Activated CD8-positive, alpha-beta T cell treated with anti-CD3 and anti-CD28 coated beads, Interleukin-2, amount 10 ng/mL, durations not matched to agents 7 days and 5 days (primary cell): ENCODE data around the gene RBBP6. TPM values are rescaled to one million over a fixed set of nuclear protein-coding genes. Genes with fewer than 3 reads are reported as not detected.

Experiments used
- ATAC-seq: fragments of 150-1000 bp; cut with Tn5 transposase; one replicate; pipeline ENCODE4 v1.10.0; 2021; ENCODE audit warnings: moderate library complexity
- CTCF ChIA-PET: fragments of 350-600 bp; sonication (Branson Sonifier 250); formaldehyde crosslinking; loops from one replicate; lab custom pipeline; 2021; ENCODE audit warnings: antibody characterized with exemption; lab: Charles Lee
- POLR2A ChIA-PET: fragments of 350-600 bp; sonication (Branson Sonifier 250); formaldehyde crosslinking; loops from one replicate; lab custom pipeline; 2021; ENCODE audit warnings: antibody characterized with exemption; lab: Charles Lee
- DNase-seq: peaks from one replicate; pipeline ENCODE4 v3.0.0-alpha.2; 2020
- H3K27ac Mint-ChIP-seq: one replicate; pipeline ENCODE4 v1.8.0; 2021; ENCODE audit warnings: mild to moderate bottlenecking, mixed read lengths
- H3K27me3 Mint-ChIP-seq: one replicate; pipeline ENCODE4 v1.8.0; 2021; ENCODE audit warnings: low read depth, mixed read lengths
- H3K36me3 Mint-ChIP-seq: one replicate; pipeline ENCODE4 v1.8.0; 2021; ENCODE audit warnings: low read depth, mixed read lengths
- H3K4me1 Mint-ChIP-seq: one replicate; pipeline ENCODE4 v1.8.0; 2021; ENCODE audit warnings: low read depth, mixed read lengths
- H3K4me3 Mint-ChIP-seq: one replicate; pipeline ENCODE4 v1.8.0; 2021; ENCODE audit warnings: mild to moderate bottlenecking, mixed read lengths
- H3K9me3 Mint-ChIP-seq: one replicate; pipeline ENCODE4 v1.8.0; 2022; ENCODE audit warnings: mixed read lengths; ENCODE audit not compliant: insufficient read depth
- total RNA-seq, 2 experiments: library from RNA; stranded (reverse); gene quantifications; one replicate each; pipeline ENCODE4 v1.2.3, GENCODE V29; 2021

RBBP6 gene
- total RNA-seq, 2 experiments from 2014 or later: 56.5 to 57.1 TPM

GRCh38 chr16:24509536-24509935 is 29.8 kb upstream of the RBBP6 start:
- CTCF ChIA-PET: no interaction called here
- ATAC-seq: no peak
- no peak overlapping the region for H3K27ac Mint-ChIP-seq

GRCh38 chr16:24511174-24511573 is 28.2 kb upstream of the RBBP6 start:
- ChIA-PET CTCF (no interaction called here), POLR2A (no interaction called here)
- Mint-ChIP-seq H3K27ac (no peak overlapping the region), H3K9me3 (no peaks in the 10 kb centered on the region), H3K4me1 (no peaks in the 10 kb centered on the region), H3K27me3 (peaks cover 2% of the 10 kb centered on the region), H3K4me3 (no peak overlapping the region), H3K36me3 (no peaks in the 10 kb centered on the region)
- ATAC-seq (no peak), DNase-seq (no peak)

More at GRCh38 chr16:24509536-24509935, 29.8 kb upstream of the RBBP6 start:
- Mint-ChIP-seq H3K36me3 (no peaks in the 10 kb centered on the region), H3K9me3 (no peaks in the 10 kb centered on the region), H3K4me3 (no peak overlapping the region), H3K27me3 (peaks cover 4% of the 10 kb centered on the region), H3K4me1 (no peaks in the 10 kb centered on the region)
- DNase-seq: no peak
- POLR2A ChIA-PET: no interaction called here

GRCh38 chr16:24511792-24512191 is 27.6 kb upstream of the RBBP6 start:
- H3K9me3 Mint-ChIP-seq: no peaks in the 10 kb centered on the region
- no peaks in the 10 kb centered on the region for H3K36me3 Mint-ChIP-seq
- ChIA-PET CTCF (interaction anchor here (1.2 kb wide), 1 partner anchor 470 kb away, joined by 4 read pairs; no protein-coding TSS in a partner anchor), POLR2A (no interaction called here)
- H3K4me1 Mint-ChIP-seq: peaks cover 2% of the 10 kb centered on the region
- peaks cover 2% of the 10 kb centered on the region for H3K27me3 Mint-ChIP-seq
- DNase-seq: no peak
- ATAC-seq: no peak
- H3K27ac Mint-ChIP-seq: no peak overlapping the region
- H3K4me3 Mint-ChIP-seq: no peak overlapping the region

GRCh38 chr16:24514096-24514495 is 25.3 kb upstream of the RBBP6 start:
- H3K36me3 Mint-ChIP-seq: no peaks in the 10 kb centered on the region
- H3K9me3 Mint-ChIP-seq: no peaks in the 10 kb centered on the region
- ChIA-PET POLR2A (interaction anchor here (0.7 kb wide), 1 partner anchor 687 kb away, joined by 3 read pairs; no protein-coding TSS in a partner anchor), CTCF (interaction anchor here (1.3 to 4.0 kb wide), 3 partner anchors 9 to 472 kb away, joined by 3 to 29 read pairs (median 3); no protein-coding TSS in a partner anchor)
- DNase-seq: no peak
- no peak overlapping the region for H3K27ac Mint-ChIP-seq
- H3K4me1 Mint-ChIP-seq: peaks cover 6% of the 10 kb centered on the region
- H3K4me3 Mint-ChIP-seq: no peak overlapping the region
- no peak for ATAC-seq
- H3K27me3 Mint-ChIP-seq: peaks cover 2% of the 10 kb centered on the region

GRCh38 chr16:24515186-24515585 is 24.2 kb upstream of the RBBP6 start:
- ChIA-PET CTCF (interaction anchor here (0.7 to 4.0 kb wide), 2 partner anchors 10 to 19 kb away, joined by 3 to 29 read pairs; no protein-coding TSS in a partner anchor), POLR2A (no interaction called here)
- DNase-seq (no peak), ATAC-seq (no peak)
- Mint-ChIP-seq H3K36me3 (no peaks in the 10 kb centered on the region), H3K27me3 (no peaks in the 10 kb centered on the region), H3K4me1 (peaks cover 6% of the 10 kb centered on the region), H3K9me3 (no peaks in the 10 kb centered on the region), H3K4me3 (no peak overlapping the region), H3K27ac (no peak overlapping the region)

- peaks cover 14% of the 10 kb centered on the region for H3K4me1 Mint-ChIP-seq
- POLR2A ChIA-PET: interaction anchor here (1.0 kb wide), 1 partner anchor 22 kb away, joined by 5 read pairs; the partner anchor contains the start of gene RBBP6
- peak; percentile 84 for DNase-seq
- ATAC-seq: peak; percentile 79
- no peaks in the 10 kb centered on the region for H3K27me3 Mint-ChIP-seq
- peak overlapping the region; percentile 47 for H3K4me3 Mint-ChIP-seq
- CTCF ChIA-PET: interaction anchor here (0.6 to 4.0 kb wide), 16 partner anchors 9 to 708 kb away, joined by 3 to 29 read pairs (median 3); partner anchors contain the start of gene RBBP6
- no peak overlapping the region for H3K27ac Mint-ChIP-seq
- H3K9me3 Mint-ChIP-seq: no peaks in the 10 kb centered on the region
- no peaks in the 10 kb centered on the region for H3K36me3 Mint-ChIP-seq
Observed at GRCh38 chr16:24516900-24517669, 22.3 kb upstream of the RBBP6 start.

GRCh38 chr16:24518498-24518897 is 20.9 kb upstream of the RBBP6 start:
- H3K27ac Mint-ChIP-seq: no peak overlapping the region
- H3K36me3 Mint-ChIP-seq: no peaks in the 10 kb centered on the region
- ATAC-seq (no peak), DNase-seq (no peak)
- ChIA-PET CTCF (no interaction called here), POLR2A (no interaction called here)
- no peak overlapping the region for H3K4me3 Mint-ChIP-seq
- H3K27me3 Mint-ChIP-seq: no peaks in the 10 kb centered on the region
- no peaks in the 10 kb centered on the region for H3K9me3 Mint-ChIP-seq
- H3K4me1 Mint-ChIP-seq: peaks cover 14% of the 10 kb centered on the region

- Mint-ChIP-seq H3K36me3 (no peaks in the 10 kb centered on the region), H3K9me3 (no peaks in the 10 kb centered on the region), H3K4me3 (no peak overlapping the region), H3K27me3 (no peaks in the 10 kb centered on the region), H3K4me1 (peaks cover 19% of the 10 kb centered on the region), H3K27ac (no peak overlapping the region)
- DNase-seq (no peak), ATAC-seq (no peak)
- POLR2A ChIA-PET: no interaction called here
- CTCF ChIA-PET: interaction anchor here (0.9 kb wide), 1 partner anchor 17 kb away, joined by 3 read pairs; no protein-coding TSS in a partner anchor
Observed at GRCh38 chr16:24520983-24521382, 18.4 kb upstream of the RBBP6 start.

- Mint-ChIP-seq H3K27me3 (peaks cover 3% of the 10 kb centered on the region), H3K9me3 (no peaks in the 10 kb centered on the region), H3K4me1 (peaks cover 17% of the 10 kb centered on the region), H3K4me3 (no peak overlapping the region), H3K36me3 (no peaks in the 10 kb centered on the region), H3K27ac (no peak overlapping the region)
- ATAC-seq (no peak), DNase-seq (no peak)
- CTCF ChIA-PET: no interaction called here
- POLR2A ChIA-PET: no interaction called here
Observed at GRCh38 chr16:24522751-24523150, 16.6 kb upstream of the RBBP6 start.

GRCh38 chr16:24523569-24523968 is 15.8 kb upstream of the RBBP6 start:
- H3K36me3 Mint-ChIP-seq: no peaks in the 10 kb centered on the region
- H3K27me3 Mint-ChIP-seq: peaks cover 3% of the 10 kb centered on the region
- ATAC-seq (no peak), DNase-seq (no peak)
- H3K27ac Mint-ChIP-seq: no peak overlapping the region
- peaks cover 17% of the 10 kb centered on the region for H3K4me1 Mint-ChIP-seq
- H3K4me3 Mint-ChIP-seq: no peak overlapping the region
- ChIA-PET CTCF (no interaction called here), POLR2A (no interaction called here)
- no peaks in the 10 kb centered on the region for H3K9me3 Mint-ChIP-seq

- DNase-seq: no peak
- ChIA-PET POLR2A (no interaction called here), CTCF (interaction anchor here (0.6 to 4.6 kb wide), 2 partner anchors 8 to 648 kb away, joined by 3 to 21 read pairs; no protein-coding TSS in a partner anchor)
- Mint-ChIP-seq H3K9me3 (no peaks in the 10 kb centered on the region), H3K36me3 (no peaks in the 10 kb centered on the region), H3K27ac (no peak overlapping the region), H3K4me1 (peaks cover 17% of the 10 kb centered on the region), H3K27me3 (peaks cover 3% of the 10 kb centered on the region), H3K4me3 (no peak overlapping the region)
- ATAC-seq: no peak
Observed at GRCh38 chr16:24524855-24525677, 14.3 kb upstream of the RBBP6 start.
